ENCODE measurements around the gene PSG6. TPM values are rescaled to one million over a fixed set of nuclear protein-coding genes. Genes with fewer than 3 reads are reported as not detected.
"Not testable (repeated sequence)": the region's sequence is repeated elsewhere in the genome, so short reads cannot be mapped to it uniquely, and the experiment has no call there.

PSG6 gene
- total RNA-seq, 2 experiments from 2014 or later: not detected

- H3K36me3 Mint-ChIP-seq (ENCODE audit: low read depth); intact Hi-C loops (cut with DNase I, micrococcal nuclease); H3K9me3 ChIP-seq (ENCODE audit: control insufficient read depth in 1 of 2, insufficient read depth in 1 of 2, low read length in 2 of 2); H3K36me3 ChIP-seq (ENCODE audit: insufficient read depth, low read length); H3K4me3 Mint-ChIP-seq; ATAC-seq (ENCODE audit: poor library complexity); CTCF ChIA-PET; H3K4me1 ChIP-seq (ENCODE audit: insufficient read depth, low read length); POLR2A ChIA-PET; H3K27ac Mint-ChIP-seq; H3K27ac ChIP-seq (ENCODE audit: low read depth in 1 of 2, low read length in 2 of 2); H3K27me3 ChIP-seq (ENCODE audit: control insufficient read depth in 1 of 2, insufficient read depth in 2 of 2, low read length in 2 of 2); H3K9me3 Mint-ChIP-seq; H3K4me3 ChIP-seq (ENCODE audit: low read length); H3K4me1 Mint-ChIP-seq (ENCODE audit: low read depth): not testable (repeated sequence)
- peak in 2 of 14 experiments; percentile 13 to 24 for DNase-seq
- peaks cover 32% of the 10 kb centered on the region for H3K27me3 Mint-ChIP-seq
- TF ChIP-seq CTCF (IDR thresholded peaks at IDR 0.05): peak; percentile 43
Observed at GRCh38 chr19:42923106-42923505, 5.4 kb upstream of the PSG6 start.

GRCh38 chr19:42920971-42921370 is 3.3 kb upstream of the PSG6 start:
- H3K27me3 ChIP-seq (ENCODE audit: control insufficient read depth in 1 of 2, insufficient read depth in 2 of 2, low read length in 2 of 2); ATAC-seq (ENCODE audit: poor library complexity); H3K27ac Mint-ChIP-seq; POLR2A ChIA-PET; H3K4me3 Mint-ChIP-seq; H3K4me1 Mint-ChIP-seq (ENCODE audit: low read depth); H3K9me3 Mint-ChIP-seq; H3K36me3 Mint-ChIP-seq (ENCODE audit: low read depth); CTCF ChIA-PET; H3K27ac ChIP-seq (ENCODE audit: low read depth in 1 of 2, low read length in 2 of 2); H3K9me3 ChIP-seq (ENCODE audit: control insufficient read depth in 1 of 2, insufficient read depth in 1 of 2, low read length in 2 of 2); DNase-seq; H3K36me3 ChIP-seq (ENCODE audit: insufficient read depth, low read length); intact Hi-C loops (cut with DNase I, micrococcal nuclease); H3K4me3 ChIP-seq (ENCODE audit: low read length); H3K4me1 ChIP-seq (ENCODE audit: insufficient read depth, low read length): not testable (repeated sequence)
- peaks cover 18% of the 10 kb centered on the region for H3K27me3 Mint-ChIP-seq

- no peaks in the 10 kb centered on the region for H3K36me3 ChIP-seq (ENCODE audit: insufficient read depth, low read length)
- TF ChIP-seq CTCF (IDR thresholded peaks at IDR 0.05): no peak
- ATAC-seq (ENCODE audit: poor library complexity): no peak
- H3K9me3 ChIP-seq (ENCODE audit: control insufficient read depth in 1 of 2, insufficient read depth in 1 of 2, low read length in 2 of 2): no peaks in the 10 kb centered on the region
- no peak overlapping the region for H3K4me3 ChIP-seq (ENCODE audit: low read length)
- Mint-ChIP-seq H3K36me3 (ENCODE audit: low read depth) (no peaks in the 10 kb centered on the region), H3K27me3 (peaks cover 6% of the 10 kb centered on the region), H3K4me3 (no peak overlapping the region), H3K9me3 (no peaks in the 10 kb centered on the region), H3K27ac (no peak overlapping the region), H3K4me1 (ENCODE audit: low read depth) (no peaks in the 10 kb centered on the region)
- H3K27me3 ChIP-seq (ENCODE audit: control insufficient read depth in 1 of 2, insufficient read depth in 2 of 2, low read length in 2 of 2): peaks cover 0 to 2% of the 10 kb centered on the region in 2 experiments
- DNase-seq: no peak
- H3K27ac ChIP-seq (ENCODE audit: low read depth in 1 of 2, low read length in 2 of 2): no peak overlapping the region
- intact Hi-C loops (cut with DNase I, micrococcal nuclease): no loop called here
- no peaks in the 10 kb centered on the region for H3K4me1 ChIP-seq (ENCODE audit: insufficient read depth, low read length)
- CTCF ChIA-PET: no interaction called here
- POLR2A ChIA-PET: no interaction called here
Observed at GRCh38 chr19:42919757-42920079, 2.0 kb upstream of the PSG6 start.

GRCh38 chr19:42919070-42919756 is 1.5 kb upstream of the PSG6 start:
- H3K4me3 ChIP-seq (ENCODE audit: low read length); H3K9me3 ChIP-seq (ENCODE audit: control insufficient read depth in 1 of 2, insufficient read depth in 1 of 2, low read length in 2 of 2); H3K27me3 ChIP-seq (ENCODE audit: control insufficient read depth in 1 of 2, insufficient read depth in 2 of 2, low read length in 2 of 2); ATAC-seq (ENCODE audit: poor library complexity); POLR2A ChIA-PET; H3K27ac ChIP-seq (ENCODE audit: low read depth in 1 of 2, low read length in 2 of 2); H3K27me3 Mint-ChIP-seq; H3K4me1 ChIP-seq (ENCODE audit: insufficient read depth, low read length); DNase-seq; H3K27ac Mint-ChIP-seq; CTCF ChIA-PET; H3K4me1 Mint-ChIP-seq (ENCODE audit: low read depth); H3K4me3 Mint-ChIP-seq; H3K9me3 Mint-ChIP-seq; intact Hi-C loops (cut with DNase I, micrococcal nuclease); H3K36me3 Mint-ChIP-seq (ENCODE audit: low read depth); H3K36me3 ChIP-seq (ENCODE audit: insufficient read depth, low read length): not testable (repeated sequence)

GRCh38 chr19:42918377-42919069 is 829 bp upstream of the PSG6 start:
- H3K4me1 ChIP-seq (ENCODE audit: insufficient read depth, low read length); CTCF ChIA-PET; H3K27ac ChIP-seq (ENCODE audit: low read depth in 1 of 2, low read length in 2 of 2); H3K4me3 Mint-ChIP-seq; DNase-seq; H3K36me3 Mint-ChIP-seq (ENCODE audit: low read depth); H3K4me3 ChIP-seq (ENCODE audit: low read length); intact Hi-C loops (cut with DNase I, micrococcal nuclease); POLR2A ChIA-PET; H3K27ac Mint-ChIP-seq; H3K27me3 Mint-ChIP-seq; H3K36me3 ChIP-seq (ENCODE audit: insufficient read depth, low read length); H3K9me3 Mint-ChIP-seq; ATAC-seq (ENCODE audit: poor library complexity); H3K27me3 ChIP-seq (ENCODE audit: control insufficient read depth in 1 of 2, insufficient read depth in 2 of 2, low read length in 2 of 2); H3K4me1 Mint-ChIP-seq (ENCODE audit: low read depth); H3K9me3 ChIP-seq (ENCODE audit: control insufficient read depth in 1 of 2, insufficient read depth in 1 of 2, low read length in 2 of 2): not testable (repeated sequence)

GRCh38 chr19:42916931-42917330 is 763 bp downstream of the PSG6 start:
- H3K36me3 ChIP-seq (ENCODE audit: insufficient read depth, low read length); H3K27me3 Mint-ChIP-seq; DNase-seq; H3K4me3 Mint-ChIP-seq; H3K27ac ChIP-seq (ENCODE audit: low read depth in 1 of 2, low read length in 2 of 2); ATAC-seq (ENCODE audit: poor library complexity); POLR2A ChIA-PET; H3K36me3 Mint-ChIP-seq (ENCODE audit: low read depth); H3K4me3 ChIP-seq (ENCODE audit: low read length); H3K27me3 ChIP-seq (ENCODE audit: control insufficient read depth in 1 of 2, insufficient read depth in 2 of 2, low read length in 2 of 2); intact Hi-C loops (cut with DNase I, micrococcal nuclease); H3K4me1 ChIP-seq (ENCODE audit: insufficient read depth, low read length); CTCF ChIA-PET; H3K27ac Mint-ChIP-seq; H3K9me3 Mint-ChIP-seq; H3K4me1 Mint-ChIP-seq (ENCODE audit: low read depth); H3K9me3 ChIP-seq (ENCODE audit: control insufficient read depth in 1 of 2, insufficient read depth in 1 of 2, low read length in 2 of 2): not testable (repeated sequence)

Measured in CD4-positive, alpha-beta T cell (primary cell).